Gastrocnemius medialis (tissue), 4 donors: ENCODE data around the gene MAGI1. TPM values are rescaled to one million over a fixed set of nuclear protein-coding genes. Genes with fewer than 3 reads are reported as not detected.

Source experiments
- ATAC-seq, 2 donors: fragments of 150-250 bp; one replicate each; pipeline ENCODE4 v1.9.1; 2016
- DNase-seq, 2 donors: peaks; one replicate each; pipeline ENCODE4 v3.0.0-alpha.2; 2019
- H3K27ac ChIP-seq, 4 donors: fragments of 200-600 bp; sonication (generic); 1 replicate in 1 of 4; 2 replicates in 3 of 4; pipeline ENCODE4 v1.5.1; 2016 to 2018; ENCODE audit warnings: mild to moderate bottlenecking in 2 of 4, moderate library complexity in 1 of 4
- H3K27me3 ChIP-seq, 3 donors: fragments of 200-600 bp; sonication (generic) in 2 of 3; 1 replicate in 1 of 3; 2 replicates in 2 of 3; pipeline versions ENCODE4 v1.5.1 to v1.6.0; 2016 to 2019; ENCODE audit warnings: mild to moderate bottlenecking in 1 of 3, moderate library complexity in 1 of 3
- H3K36me3 ChIP-seq, 2 donors: fragments of 200-600 bp; sonication (generic) in 1 of 2; one replicate each; pipeline ENCODE4 v1.5.1; 2017 to 2018
- H3K4me1 ChIP-seq, 2 donors: fragments of 200-600 bp; sonication (generic) in 1 of 2; one replicate each; pipeline ENCODE4 v1.5.1; 2016 to 2017; ENCODE audit warnings: mild to moderate bottlenecking in 2 of 2
- H3K4me3 ChIP-seq, 4 donors: fragments of 200-600 bp; sonication (generic) in 3 of 4; 1 replicate in 1 of 4; 2 replicates in 3 of 4; pipeline ENCODE4 v1.5.1; 2016 to 2019; ENCODE audit warnings: mild to moderate bottlenecking in 2 of 4
- H3K9me3 ChIP-seq, 3 donors: fragments of 200-600 bp; sonication (generic) in 2 of 3; 1 replicate in 1 of 3; 2 replicates in 2 of 3; pipeline ENCODE4 v1.5.1; 2016 to 2019
- POLR2A ChIP-seq, 2 donors: fragments of 450-650 bp; IDR thresholded peaks; one replicate each; pipeline ENCODE4 v1.6.1; 2017; ENCODE audit warnings: antibody characterized with exemption in 2 of 2, mild to moderate bottlenecking in 2 of 2, moderate library complexity in 2 of 2
- in situ Hi-C, 4 donors: fragments of 200-750 bp; cut with MboI; loops; one replicate each; pipeline versions ENCODE4 v1.15.0 to v1.8.0; 2017; ENCODE audit warnings: low sequenced_read_pairs in 4 of 4
- intact Hi-C: fragments of 100-400 bp; cut with DNase I; formaldehyde crosslinking; loops from one replicate; pipeline ENCODE4 v1.15.1; 2023; ENCODE audit warnings: low total_unique reads
- total RNA-seq, 4 donors: library from RNA; depleted of rRNA; stranded (reverse); fragments of >200 nt; gene quantifications; one replicate each; pipeline versions ENCODE4 v1.1.0 to v1.2.3, GENCODE V29; 2016
- TF ChIP-seq, protein P1 (sequence below), 5 experiments: fragments of 450-650 bp in 3 of 5; fragments of 200-600 bp in 2 of 5; sonication (generic) in 2 of 5; IDR thresholded peaks in 4 of 5; conservative IDR thresholded peaks in 1 of 5; 1 replicate in 4 of 5; 2 replicates in 1 of 5; pipeline ENCODE4 v1.5.1; 2016 to 2019; ENCODE audit warnings: antibody characterized with exemption in 5 of 5, mild to moderate bottlenecking in 3 of 5, moderate library complexity in 3 of 5

Gene MAGI1
- total RNA-seq, 4 donors from 2014 or later, result 2.6 to 7.5 (median 3.9) TPM

DNA sequence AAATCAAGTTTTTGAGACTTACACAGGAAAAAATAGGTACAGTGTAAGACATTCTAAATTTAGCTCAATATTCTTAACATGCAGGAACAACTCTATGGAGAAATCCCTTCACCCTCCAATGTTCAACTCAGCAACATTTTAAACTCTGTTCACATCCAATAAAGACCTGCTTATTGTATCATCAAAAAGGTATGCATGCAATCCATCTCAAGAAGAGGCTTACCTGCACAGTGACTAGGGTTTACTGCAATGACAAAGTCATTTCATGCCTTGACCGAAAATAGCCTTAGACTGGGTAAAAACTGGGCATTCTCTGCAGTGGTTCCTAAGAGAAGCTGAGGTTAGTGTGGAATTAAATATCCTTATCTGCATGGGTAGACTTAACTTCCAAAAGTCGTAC, 80.5 kb downstream of the MAGI1 start:
- ATAC-seq (no peak), DNase-seq (no peak)
- H3K27me3 ChIP-seq, result no peaks in the 10 kb centered on the region
- no peak overlapping the region for H3K27ac ChIP-seq
- no peak overlapping the region for H3K4me3 ChIP-seq
- no peaks in the 10 kb centered on the region for H3K9me3 ChIP-seq
- no peaks in the 10 kb centered on the region for H3K36me3 ChIP-seq
- no peak for TF ChIP-seq POLR2A (IDR thresholded peaks at IDR 0.05)
- TF ChIP-seq, protein P1, sequence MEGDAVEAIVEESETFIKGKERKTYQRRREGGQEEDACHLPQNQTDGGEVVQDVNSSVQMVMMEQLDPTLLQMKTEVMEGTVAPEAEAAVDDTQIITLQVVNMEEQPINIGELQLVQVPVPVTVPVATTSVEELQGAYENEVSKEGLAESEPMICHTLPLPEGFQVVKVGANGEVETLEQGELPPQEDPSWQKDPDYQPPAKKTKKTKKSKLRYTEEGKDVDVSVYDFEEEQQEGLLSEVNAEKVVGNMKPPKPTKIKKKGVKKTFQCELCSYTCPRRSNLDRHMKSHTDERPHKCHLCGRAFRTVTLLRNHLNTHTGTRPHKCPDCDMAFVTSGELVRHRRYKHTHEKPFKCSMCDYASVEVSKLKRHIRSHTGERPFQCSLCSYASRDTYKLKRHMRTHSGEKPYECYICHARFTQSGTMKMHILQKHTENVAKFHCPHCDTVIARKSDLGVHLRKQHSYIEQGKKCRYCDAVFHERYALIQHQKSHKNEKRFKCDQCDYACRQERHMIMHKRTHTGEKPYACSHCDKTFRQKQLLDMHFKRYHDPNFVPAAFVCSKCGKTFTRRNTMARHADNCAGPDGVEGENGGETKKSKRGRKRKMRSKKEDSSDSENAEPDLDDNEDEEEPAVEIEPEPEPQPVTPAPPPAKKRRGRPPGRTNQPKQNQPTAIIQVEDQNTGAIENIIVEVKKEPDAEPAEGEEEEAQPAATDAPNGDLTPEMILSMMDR (IDR thresholded peaks at IDR 0.05 in 4 of 5, conservative IDR thresholded peaks at IDR 0.05 in 1 of 5), result no peak
- intact Hi-C loops, result loop anchor here (10.0 kb wide), 1 partner anchor 157 kb away; no protein-coding TSS in a partner anchor
- in situ Hi-C loops, result no loop called here
- peaks cover 14 to 24% of the 10 kb centered on the region in 2 donors for H3K4me1 ChIP-seq

DNA sequence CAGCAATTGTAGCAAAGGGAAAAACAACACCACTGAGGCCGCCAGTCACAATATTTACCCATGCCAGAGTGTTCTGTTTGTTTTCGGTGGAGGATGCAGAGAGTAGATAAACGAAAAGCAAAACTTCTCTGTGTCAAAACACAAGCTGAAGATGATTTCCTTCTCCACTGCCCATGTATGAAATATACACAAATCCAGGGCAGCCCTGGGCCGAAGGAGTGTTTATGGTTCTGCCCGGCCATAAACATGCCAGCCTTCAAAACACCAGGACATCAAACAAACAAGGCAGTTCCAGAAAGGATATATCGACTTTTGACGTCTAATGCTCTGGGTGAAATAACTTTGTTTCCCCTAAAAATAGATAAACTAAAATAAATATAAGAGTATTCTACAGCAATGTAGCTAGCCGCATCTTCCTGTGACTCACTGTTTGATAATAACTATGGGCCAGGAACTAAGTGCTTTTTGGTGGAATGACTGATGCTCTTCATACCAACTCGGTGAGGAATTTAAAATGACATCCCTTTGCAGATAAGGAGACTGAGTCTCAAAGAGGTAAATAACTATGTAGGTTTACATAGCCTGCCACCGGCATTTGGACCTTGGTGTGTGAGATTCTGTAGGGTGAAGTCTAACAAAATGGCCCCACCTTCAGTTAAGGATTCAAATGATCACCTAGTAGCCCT, 82.8 kb downstream of the MAGI1 start:
- intact Hi-C loops (loop anchor here (10.0 kb wide), 1 partner anchor 159 kb away; no protein-coding TSS in a partner anchor), in situ Hi-C loops (no loop called here)
- no peak overlapping the region for H3K4me3 ChIP-seq
- H3K36me3 ChIP-seq, result no peaks in the 10 kb centered on the region
- peaks cover 16 to 23% of the 10 kb centered on the region in 2 donors for H3K4me1 ChIP-seq
- no peak overlapping the region for H3K27ac ChIP-seq
- TF ChIP-seq, protein P1 (IDR thresholded peaks at IDR 0.05 in 4 of 5, conservative IDR thresholded peaks at IDR 0.05 in 1 of 5), result no peak
- no peak for TF ChIP-seq POLR2A (IDR thresholded peaks at IDR 0.05)
- no peaks in the 10 kb centered on the region for H3K27me3 ChIP-seq
- ATAC-seq (no peak), DNase-seq (no peak)
- H3K9me3 ChIP-seq, result no peaks in the 10 kb centered on the region

DNA sequence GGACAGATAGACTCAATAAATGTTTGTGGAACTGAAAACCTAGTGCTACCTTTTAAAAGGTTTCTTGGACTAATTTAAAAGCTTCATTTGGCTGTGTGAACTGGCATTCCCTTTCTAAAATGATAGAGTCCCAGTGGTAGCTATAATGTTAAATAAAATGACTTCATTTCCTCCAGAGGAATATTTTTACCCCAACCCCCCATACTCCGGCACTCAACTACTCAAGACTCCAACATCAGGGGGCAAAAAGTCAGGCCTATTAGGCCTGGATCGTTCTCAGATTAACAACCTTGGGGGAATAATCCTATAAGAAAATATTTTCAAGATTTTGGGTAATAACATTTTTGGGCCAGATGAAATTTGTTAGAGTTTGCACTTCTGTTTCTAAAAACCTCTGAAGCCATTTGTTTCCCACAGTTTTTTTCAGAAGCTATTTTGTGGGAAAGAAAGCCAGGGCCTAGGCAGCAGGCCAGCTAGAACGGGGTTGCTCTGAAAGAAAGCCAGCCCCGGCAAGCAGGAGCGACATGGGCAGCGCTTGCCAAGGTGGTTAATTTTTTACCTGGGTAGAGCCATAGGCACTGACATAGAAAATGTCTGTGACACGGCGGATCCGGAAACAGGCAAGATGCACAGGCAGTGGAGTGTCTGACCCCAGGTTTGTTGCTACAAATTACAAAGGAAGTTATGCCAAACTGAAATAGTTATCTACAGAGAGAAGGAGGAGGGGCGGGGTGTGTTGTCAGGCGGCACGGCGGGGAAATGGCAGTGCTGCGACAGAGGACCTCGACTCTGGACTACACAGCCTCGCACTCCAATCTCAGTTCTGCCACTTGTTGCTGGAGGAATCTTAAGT, 84.6 kb downstream of the MAGI1 start:
- no peaks in the 10 kb centered on the region for H3K27me3 ChIP-seq
- H3K9me3 ChIP-seq, result no peaks in the 10 kb centered on the region
- no peak for TF ChIP-seq POLR2A (IDR thresholded peaks at IDR 0.05)
- TF ChIP-seq, protein P1 (IDR thresholded peaks at IDR 0.05 in 4 of 5, conservative IDR thresholded peaks at IDR 0.05 in 1 of 5), result no peak
- DNase-seq, result no peak
- H3K27ac ChIP-seq, result peak overlapping the region; percentile 42 to 75 (median 64)
- ATAC-seq, result peak; percentile 29 to 51
- intact Hi-C loops (loop anchor here (10.0 kb wide), 1 partner anchor 161 kb away; no protein-coding TSS in a partner anchor), in situ Hi-C loops (no loop called here)
- H3K4me1 ChIP-seq, result peaks cover 23 to 29% of the 10 kb centered on the region in 2 donors
- H3K4me3 ChIP-seq, result peak overlapping the region; percentile 42 to 56 (median 48)
- H3K36me3 ChIP-seq, result no peaks in the 10 kb centered on the region

DNA sequence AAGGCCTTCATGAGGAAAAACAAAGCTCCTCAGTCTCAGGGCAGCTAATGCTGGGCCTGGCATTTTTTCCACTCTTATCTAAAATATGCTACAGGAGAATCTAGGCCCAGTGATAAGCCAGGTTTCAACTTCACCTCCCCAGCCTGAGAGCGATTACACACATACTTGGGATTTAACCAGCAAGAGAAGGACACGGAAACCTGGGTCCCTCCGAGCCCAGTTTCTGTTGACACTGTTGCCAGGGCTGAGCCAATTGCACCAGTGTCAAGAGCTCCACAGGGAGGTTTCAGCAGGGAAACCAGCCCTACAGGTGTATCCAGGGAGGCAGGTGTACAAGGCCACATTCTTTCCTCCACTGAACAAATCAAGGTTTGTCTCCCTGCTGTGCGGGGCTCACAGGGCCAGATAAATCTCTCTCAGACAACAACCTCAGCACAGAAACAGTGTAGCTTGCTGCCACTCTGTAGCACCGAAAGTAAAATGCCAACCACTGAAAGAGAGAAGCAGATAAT, 85.4 kb downstream of the MAGI1 start:
- no peak for DNase-seq
- ATAC-seq, result peak in 1 of 2 donors; percentile 37
- intact Hi-C loops, result loop anchor here (10.0 kb wide), 1 partner anchor 161 kb away; no protein-coding TSS in a partner anchor
- Histone ChIP-seq H3K27me3 (no peaks in the 10 kb centered on the region), H3K9me3 (no peaks in the 10 kb centered on the region), H3K36me3 (no peaks in the 10 kb centered on the region), H3K27ac (peak overlapping the region; percentile 42 to 75 (median 64)), H3K4me3 (peak overlapping the region in 2 of 4 donors; percentile 53 to 56), H3K4me1 (peaks cover 30 to 37% of the 10 kb centered on the region in 2 donors)
- TF ChIP-seq POLR2A (IDR thresholded peaks at IDR 0.05), result no peak
- TF ChIP-seq, protein P1 (IDR thresholded peaks at IDR 0.05 in 4 of 5, conservative IDR thresholded peaks at IDR 0.05 in 1 of 5), result no peak
- in situ Hi-C loops, result no loop called here
